ENCODE results near the gene CYB5R3.

Gene CYB5R3

DNA sequence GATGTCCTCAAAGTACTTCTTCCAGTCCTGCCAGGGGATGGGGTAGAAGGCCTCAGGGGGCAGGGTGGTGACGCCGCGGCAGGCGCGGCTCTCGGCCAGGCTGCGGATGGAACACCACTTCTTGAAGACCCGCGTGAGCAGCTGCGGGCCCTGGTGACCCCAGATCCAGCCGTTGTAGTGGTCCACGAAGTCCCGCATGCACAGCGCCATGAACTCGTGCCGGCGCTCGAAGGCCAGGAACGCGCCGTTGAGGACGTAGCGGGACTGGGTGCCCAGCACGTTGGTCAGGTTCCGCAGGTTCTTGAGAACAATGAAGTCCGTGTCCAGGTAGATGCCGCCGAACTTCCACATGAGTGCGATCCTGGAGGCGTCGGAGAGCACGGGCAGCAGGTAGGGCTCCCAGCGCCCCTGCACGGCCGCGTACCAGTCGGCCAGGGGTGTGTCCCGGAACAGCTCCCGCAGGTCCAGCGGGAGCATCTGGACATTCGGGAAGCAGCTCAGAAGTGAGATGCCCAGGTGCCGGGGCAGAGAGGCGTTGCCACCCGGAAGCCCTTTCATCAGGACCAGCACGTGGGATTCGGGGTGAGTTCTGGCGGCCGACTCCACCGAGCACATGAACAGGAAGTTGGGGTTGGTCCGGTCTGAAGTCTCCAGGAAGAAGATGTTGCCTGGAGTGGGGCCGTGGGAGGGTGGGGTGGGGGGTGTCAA is 44.0 kb upstream of the CYB5R3 start:
- Mint-ChIP-seq H3K27ac (no peak overlapping the region), H3K4me3 (no peak overlapping the region), H3K4me1 (peaks cover 15% of the 10 kb centered on the region), H3K36me3 (ENCODE audit: low read depth) (no peaks in the 10 kb centered on the region), H3K9me3 (no peaks in the 10 kb centered on the region), H3K27me3 (ENCODE audit: low read depth) (no peaks in the 10 kb centered on the region)
- TF ChIP-seq, protein P1, sequence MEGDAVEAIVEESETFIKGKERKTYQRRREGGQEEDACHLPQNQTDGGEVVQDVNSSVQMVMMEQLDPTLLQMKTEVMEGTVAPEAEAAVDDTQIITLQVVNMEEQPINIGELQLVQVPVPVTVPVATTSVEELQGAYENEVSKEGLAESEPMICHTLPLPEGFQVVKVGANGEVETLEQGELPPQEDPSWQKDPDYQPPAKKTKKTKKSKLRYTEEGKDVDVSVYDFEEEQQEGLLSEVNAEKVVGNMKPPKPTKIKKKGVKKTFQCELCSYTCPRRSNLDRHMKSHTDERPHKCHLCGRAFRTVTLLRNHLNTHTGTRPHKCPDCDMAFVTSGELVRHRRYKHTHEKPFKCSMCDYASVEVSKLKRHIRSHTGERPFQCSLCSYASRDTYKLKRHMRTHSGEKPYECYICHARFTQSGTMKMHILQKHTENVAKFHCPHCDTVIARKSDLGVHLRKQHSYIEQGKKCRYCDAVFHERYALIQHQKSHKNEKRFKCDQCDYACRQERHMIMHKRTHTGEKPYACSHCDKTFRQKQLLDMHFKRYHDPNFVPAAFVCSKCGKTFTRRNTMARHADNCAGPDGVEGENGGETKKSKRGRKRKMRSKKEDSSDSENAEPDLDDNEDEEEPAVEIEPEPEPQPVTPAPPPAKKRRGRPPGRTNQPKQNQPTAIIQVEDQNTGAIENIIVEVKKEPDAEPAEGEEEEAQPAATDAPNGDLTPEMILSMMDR (IDR thresholded peaks at IDR 0.05; ENCODE audit: unreplicated experiment in 3 of 3): no peak

DNA sequence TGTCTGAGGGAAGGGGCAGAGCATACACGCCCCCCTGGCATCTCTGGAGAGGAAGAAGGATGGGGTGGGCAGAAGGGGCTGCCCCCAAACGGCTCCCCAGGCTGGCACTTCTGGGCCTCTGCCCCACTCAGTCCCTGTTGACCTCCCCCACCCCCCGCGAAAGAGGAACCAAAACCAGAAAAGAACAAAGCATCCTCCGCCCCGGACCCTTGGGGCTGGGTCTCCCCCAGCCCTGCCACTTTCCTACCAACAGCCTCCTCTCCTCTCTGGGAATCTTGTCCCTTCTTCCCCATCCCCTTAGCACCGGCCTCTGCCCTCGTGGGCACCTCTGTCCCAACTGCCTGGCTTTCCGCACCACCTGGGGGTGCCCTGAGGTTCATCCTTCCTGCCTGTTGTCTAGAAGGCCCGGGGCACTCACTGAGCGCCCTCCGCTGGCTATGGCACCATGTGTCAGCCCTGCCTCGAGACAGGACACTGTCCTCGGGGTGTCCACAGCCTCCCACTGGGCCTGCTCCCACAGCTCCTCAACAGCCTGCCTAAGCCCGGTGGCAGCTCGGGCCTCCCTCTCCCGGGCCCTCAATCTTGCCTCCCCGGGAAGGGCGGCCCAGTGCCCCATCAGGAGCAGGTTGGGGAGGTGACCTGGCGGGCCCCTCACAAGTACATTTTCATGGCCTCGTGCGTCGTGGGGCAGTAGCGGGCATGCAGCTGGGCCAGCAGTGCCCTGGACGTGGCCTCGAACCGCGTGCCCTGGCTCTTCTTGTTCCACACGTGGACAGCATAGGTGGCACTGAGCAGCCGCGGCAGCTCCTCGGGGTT is 43.3 kb upstream of the CYB5R3 start:
- H3K27me3 Mint-ChIP-seq (ENCODE audit: low read depth): no peaks in the 10 kb centered on the region
- peak overlapping the region in 1 of 3 experiments; percentile 51 for H3K27ac Mint-ChIP-seq
- no peaks in the 10 kb centered on the region for H3K36me3 Mint-ChIP-seq (ENCODE audit: low read depth)
- H3K4me3 Mint-ChIP-seq: no peak overlapping the region
- TF ChIP-seq, protein P1 (IDR thresholded peaks at IDR 0.05; ENCODE audit: unreplicated experiment in 3 of 3): no peak
- H3K9me3 Mint-ChIP-seq: no peaks in the 10 kb centered on the region
- peaks cover 20% of the 10 kb centered on the region for H3K4me1 Mint-ChIP-seq

DNA sequence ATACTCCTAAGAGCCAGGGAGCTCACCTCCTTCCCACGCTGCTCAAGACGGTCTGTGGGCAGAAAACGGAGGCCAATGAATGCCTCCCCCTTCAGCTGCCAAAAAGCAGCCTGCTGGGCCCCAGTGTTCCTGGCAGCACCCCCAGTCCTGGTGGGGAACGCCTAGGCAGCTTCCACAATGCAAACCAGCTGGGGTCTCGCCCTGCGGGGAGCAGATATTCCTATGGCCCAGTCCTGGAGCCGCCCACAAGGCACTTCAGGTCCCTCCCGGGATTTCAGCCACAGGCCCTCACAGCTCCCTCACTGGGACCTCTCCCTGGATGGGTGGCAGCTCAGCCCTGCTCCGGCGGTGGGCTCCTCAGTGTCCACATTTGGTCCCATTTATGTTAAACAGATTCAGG is 42.2 kb upstream of the CYB5R3 start:
- Mint-ChIP-seq H3K4me3 (no peak overlapping the region), H3K9me3 (no peaks in the 10 kb centered on the region), H3K27ac (peak overlapping the region in 1 of 3 experiments; percentile 23), H3K27me3 (ENCODE audit: low read depth) (no peaks in the 10 kb centered on the region), H3K36me3 (ENCODE audit: low read depth) (no peaks in the 10 kb centered on the region), H3K4me1 (peaks cover 21% of the 10 kb centered on the region)
- TF ChIP-seq, protein P1 (IDR thresholded peaks at IDR 0.05; ENCODE audit: unreplicated experiment in 3 of 3): no peak

DNA sequence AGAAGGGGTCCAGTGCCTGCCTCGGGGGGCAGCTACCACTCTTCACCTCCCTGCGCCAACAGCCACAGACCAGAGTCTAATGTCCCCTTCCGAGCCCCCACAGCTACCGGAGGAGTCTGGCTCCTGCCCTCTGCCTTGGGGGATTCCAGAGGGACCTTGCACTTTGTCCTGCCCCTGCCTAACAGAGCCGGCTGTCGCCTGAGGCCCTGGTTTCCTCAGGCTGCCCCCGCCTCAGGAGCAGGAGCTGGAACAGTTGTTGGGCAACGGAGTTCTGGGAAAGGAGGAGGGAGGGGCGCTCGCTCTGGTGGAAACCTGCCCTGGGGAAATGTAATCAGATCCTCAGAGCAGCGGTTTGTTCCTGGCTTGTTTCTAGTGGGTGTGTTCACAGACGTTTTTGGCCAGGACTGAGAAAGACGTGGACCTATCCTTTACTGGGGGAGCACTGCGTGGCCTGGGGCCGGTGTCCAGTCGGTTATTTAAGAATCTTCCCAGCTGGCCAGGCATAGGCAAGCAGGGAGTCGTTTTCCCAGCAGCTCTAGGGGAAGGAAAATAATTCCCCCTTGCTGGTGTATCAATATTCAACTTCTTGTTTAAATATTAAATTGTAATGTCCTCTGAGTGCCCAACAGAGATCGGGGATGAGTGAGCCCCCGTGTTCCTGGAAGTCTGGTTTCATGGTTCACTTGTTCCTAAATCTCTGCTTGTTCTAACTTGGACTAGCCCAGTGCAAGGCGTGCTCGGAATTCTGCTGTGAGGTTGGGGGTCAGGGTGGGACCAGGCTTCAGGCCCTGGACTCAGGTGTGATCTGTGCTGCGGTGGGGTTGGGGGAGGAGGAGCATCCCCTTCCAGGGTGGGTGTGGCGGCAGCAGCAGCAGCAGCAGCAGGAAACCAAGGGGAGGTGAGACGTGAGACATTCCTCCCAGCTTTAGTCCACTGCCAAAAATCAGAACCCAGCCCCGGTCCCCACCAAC is 39.3 kb upstream of the CYB5R3 start:
- H3K27me3 Mint-ChIP-seq (ENCODE audit: low read depth): no peaks in the 10 kb centered on the region
- peak overlapping the region; percentile 98 to 99 (median 99) for H3K27ac Mint-ChIP-seq
- H3K36me3 Mint-ChIP-seq (ENCODE audit: low read depth): no peaks in the 10 kb centered on the region
- TF ChIP-seq, protein P1 (IDR thresholded peaks at IDR 0.05; ENCODE audit: unreplicated experiment in 3 of 3): no peak
- peaks cover 34% of the 10 kb centered on the region for H3K4me1 Mint-ChIP-seq
- no peaks in the 10 kb centered on the region for H3K9me3 Mint-ChIP-seq
- H3K4me3 Mint-ChIP-seq: peak overlapping the region; percentile 36 to 65 (median 46)

DNA sequence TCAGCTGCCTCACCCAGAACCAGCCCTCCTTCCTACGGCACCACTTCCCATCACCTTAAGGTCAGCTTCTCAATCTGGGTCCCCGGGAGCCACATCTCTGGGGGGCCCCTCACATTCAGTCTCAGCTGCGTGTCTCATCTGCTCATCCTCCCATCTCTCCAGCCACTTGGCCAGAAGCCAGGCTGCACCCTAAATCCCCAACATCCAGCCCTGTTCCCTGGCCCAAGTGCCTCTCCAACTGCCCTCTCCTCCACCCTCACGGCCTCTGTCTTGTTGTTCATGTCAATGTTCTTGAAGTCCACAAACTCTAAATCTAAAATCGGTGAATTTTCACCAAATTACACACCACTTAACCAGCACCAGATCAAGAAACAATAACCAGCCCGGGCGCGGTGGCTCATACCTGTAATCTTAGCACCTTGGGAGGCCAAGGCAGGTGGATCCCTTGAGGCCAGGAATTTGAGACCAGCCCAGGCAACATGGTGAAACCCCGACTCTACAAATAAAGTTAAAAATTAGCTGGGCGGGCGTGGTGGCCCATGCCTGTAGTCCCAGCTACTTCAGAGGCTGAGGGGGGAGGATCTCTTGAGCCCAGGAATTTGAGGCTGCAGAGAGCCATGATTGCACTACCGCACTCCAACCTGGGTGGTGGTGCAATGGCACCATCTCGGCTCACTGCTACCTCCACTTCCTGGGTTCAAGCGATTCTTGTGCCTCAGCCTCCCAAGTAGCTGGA is 37.7 kb upstream of the CYB5R3 start:
- H3K4me1 Mint-ChIP-seq: peaks cover 45% of the 10 kb centered on the region
- peak overlapping the region in 2 of 3 experiments; percentile 1 to 4 for H3K4me3 Mint-ChIP-seq
- no peaks in the 10 kb centered on the region for H3K9me3 Mint-ChIP-seq
- H3K27ac Mint-ChIP-seq: peak overlapping the region; percentile 81 to 99 (median 99)
- no peaks in the 10 kb centered on the region for H3K36me3 Mint-ChIP-seq (ENCODE audit: low read depth)
- TF ChIP-seq, protein P1 (IDR thresholded peaks at IDR 0.05; ENCODE audit: unreplicated experiment in 3 of 3): no peak
- H3K27me3 Mint-ChIP-seq (ENCODE audit: low read depth): no peaks in the 10 kb centered on the region

Data from nephron (organoid).